Measurements from ENCODE around the gene MT1G. TPM values are rescaled to one million over a fixed set of nuclear protein-coding genes. Genes with fewer than 3 reads are reported as not detected.

Gene MT1G
- total RNA-seq, 1 experiment from 2014 or later: 2.2 TPM

- TF ChIP-seq SIN3A (IDR thresholded peaks at IDR 0.05; ENCODE audit: borderline replicate concordance, insufficient read depth, low read depth, low read length) (no peak), CTCF (IDR thresholded peaks at IDR 0.05) (no peak), REST (IDR thresholded peaks at IDR 0.05; ENCODE audit: insufficient read depth in 1 of 2, low read depth in 2 of 2, low read length in 1 of 2) (no peak), POLR2AphosphoS5 (IDR thresholded peaks at IDR 0.05; ENCODE audit: low read depth, low read length) (no peak), TCF7L2 (IDR thresholded peaks at IDR 0.05; ENCODE audit: low read depth, low read length) (no peak)
- no peak overlapping the region for H3K27ac ChIP-seq (ENCODE audit: low read length)
- ChIA-PET POLR2A (no interaction called here), CTCF (interaction anchor here (0.6 kb wide), 2 partner anchors 29 to 215 kb away, joined by 4 read pairs; no protein-coding TSS in a partner anchor)
- no peak for ATAC-seq
- peaks cover 2% of the 10 kb centered on the region; the same call in 1 of the 2 replicates for H3K4me1 ChIP-seq (ENCODE audit: control insufficient read depth, insufficient read depth, low read length)
- in situ Hi-C loops (cut with HindIII; ENCODE audit: low pct_unique_long_range_greater_than_20kb, low sequenced_read_pairs) (no loop called here), intact Hi-C loops (cut with micrococcal nuclease; ENCODE audit: unreplicated experiment) (no loop called here)
- no peaks in the 10 kb centered on the region for H3K36me3 ChIP-seq (ENCODE audit: control insufficient read depth, insufficient read depth, low read length)
- no peak overlapping the region for H3K4me3 ChIP-seq (ENCODE audit: low read depth in 2 of 2, low read length in 2 of 2)
- H3K9me3 ChIP-seq (ENCODE audit: control insufficient read depth, insufficient read depth, low read depth, low read length): no peaks in the 10 kb centered on the region
- H3K27me3 ChIP-seq (ENCODE audit: control insufficient read depth, insufficient read depth, low read length): no peaks in the 10 kb centered on the region
- DNase-seq (ENCODE audit: low read depth, low spot score): no peak
- no TSS peak for BruUV-seq (replicated peaks)
Measured at GRCh38 chr16:56653218-56653617, 14.6 kb downstream of the MT1G start.

- Histone ChIP-seq H3K4me1 (ENCODE audit: control insufficient read depth, insufficient read depth, low read length) (no peaks in the 10 kb centered on the region), H3K4me3 (ENCODE audit: low read depth in 2 of 2, low read length in 2 of 2) (no peak overlapping the region), H3K27me3 (ENCODE audit: control insufficient read depth, insufficient read depth, low read length) (no peaks in the 10 kb centered on the region), H3K27ac (ENCODE audit: low read length) (no peak overlapping the region), H3K9me3 (ENCODE audit: control insufficient read depth, insufficient read depth, low read depth, low read length) (no peaks in the 10 kb centered on the region), H3K36me3 (ENCODE audit: control insufficient read depth, insufficient read depth, low read length) (no peaks in the 10 kb centered on the region)
- ChIA-PET CTCF (no interaction called here), POLR2A (no interaction called here)
- no TSS peak for BruUV-seq (replicated peaks)
- ATAC-seq (no peak), DNase-seq (ENCODE audit: low read depth, low spot score) (no peak)
- no peak for TF ChIP-seq TCF7L2 (IDR thresholded peaks at IDR 0.05; ENCODE audit: low read depth, low read length)
- TF ChIP-seq CTCF (IDR thresholded peaks at IDR 0.05): no peak
- no peak for TF ChIP-seq SIN3A (IDR thresholded peaks at IDR 0.05; ENCODE audit: borderline replicate concordance, insufficient read depth, low read depth, low read length)
- TF ChIP-seq REST (IDR thresholded peaks at IDR 0.05; ENCODE audit: insufficient read depth in 1 of 2, low read depth in 2 of 2, low read length in 1 of 2): no peak
- TF ChIP-seq POLR2AphosphoS5 (IDR thresholded peaks at IDR 0.05; ENCODE audit: low read depth, low read length): no peak
- intact Hi-C loops (cut with micrococcal nuclease; ENCODE audit: unreplicated experiment) (no loop called here), in situ Hi-C loops (cut with HindIII; ENCODE audit: low pct_unique_long_range_greater_than_20kb, low sequenced_read_pairs) (no loop called here)
Measured at GRCh38 chr16:56652600-56652999, 15.3 kb downstream of the MT1G start.

All from Panc1 (cell line).